Superior temporal gyrus (tissue), 1 donor: ENCODE measurements around the gene CCR8.
A peak's percentile ranks its signal among the peaks of the same experiment; 100 is the strongest.
"Not testable (repeated sequence)": the region's sequence is repeated elsewhere in the genome, so short reads cannot be mapped to it uniquely, and the experiment has no call there.

Experiments
- DNase-seq: peaks from one replicate; pipeline ENCODE4 v3.0.0-alpha.2; 2016; ENCODE audit errors: extremely low spot score

CCR8 gene

GRCh38 chr3:39349080-39349479 is 19.6 kb downstream of the CCR8 start:
- no peak for DNase-seq

- no peak for DNase-seq
Observed at GRCh38 chr3:39350714-39351113, 21.2 kb downstream of the CCR8 start.

GRCh38 chr3:39351134-39351533 is 21.6 kb downstream of the CCR8 start:
- not testable (repeated sequence) for DNase-seq

GRCh38 chr3:39353168-39353927 is 23.8 kb downstream of the CCR8 start:
- not testable (repeated sequence) for DNase-seq

- DNase-seq = no peak
Observed at GRCh38 chr3:39358333-39358732, 28.8 kb downstream of the CCR8 start.

GRCh38 chr3:39361252-39361927 is 31.9 kb downstream of the CCR8 start:
- DNase-seq = no peak

- no peak for DNase-seq
Observed at GRCh38 chr3:39362192-39362591, 32.7 kb downstream of the CCR8 start.

GRCh38 chr3:39362812-39363211 is 33.3 kb downstream of the CCR8 start:
- DNase-seq = no peak

GRCh38 chr3:39370450-39370849 is 40.9 kb downstream of the CCR8 start:
- DNase-seq = not testable (repeated sequence)

GRCh38 chr3:39372833-39373232 is 43.3 kb downstream of the CCR8 start:
- DNase-seq = no peak

- DNase-seq = no peak
Observed at GRCh38 chr3:39376959-39377634, 47.6 kb downstream of the CCR8 start.

- DNase-seq = peak; percentile 12
Observed at GRCh38 chr3:39378088-39378487, 48.6 kb downstream of the CCR8 start.

GRCh38 chr3:39378957-39379777 is 49.7 kb downstream of the CCR8 start:
- no peak for DNase-seq

GRCh38 chr3:39379778-39380155 is 50.3 kb downstream of the CCR8 start:
- DNase-seq = no peak

GRCh38 chr3:39381432-39381831 is 51.9 kb downstream of the CCR8 start:
- DNase-seq = no peak
